Fibroblast of skin of abdomen (primary cell): Measurements from ENCODE around the gene DAPL1.

Experiments
- DNase-seq: peaks from one replicate; pipeline ENCODE4 v3.0.0-alpha.2; 2013

The DAPL1 gene

GRCh38 chr2:158778243-158778642 lies 16.9 kb upstream of the DAPL1 start:
- DNase-seq: no peak

GRCh38 chr2:158779621-158780020 lies 15.5 kb upstream of the DAPL1 start:
- DNase-seq: no peak

GRCh38 chr2:158781353-158781961 lies 13.7 kb upstream of the DAPL1 start:
- peak; percentile 77 for DNase-seq

GRCh38 chr2:158782136-158782535 lies 13.0 kb upstream of the DAPL1 start:
- DNase-seq: no peak

GRCh38 chr2:158782616-158783015 lies 12.5 kb upstream of the DAPL1 start:
- DNase-seq: peak; percentile 60

GRCh38 chr2:158783923-158784322 lies 11.2 kb upstream of the DAPL1 start:
- DNase-seq: no peak

- DNase-seq: no peak
Observed at GRCh38 chr2:158786897-158787296, 8.2 kb upstream of the DAPL1 start.

- DNase-seq: no peak
Observed at GRCh38 chr2:158788951-158789350, 6.2 kb upstream of the DAPL1 start.

GRCh38 chr2:158796652-158797051 lies 1.5 kb downstream of the DAPL1 start:
- no peak for DNase-seq

- peak; percentile 58 for DNase-seq
Observed at GRCh38 chr2:158797963-158798700, 3.0 kb downstream of the DAPL1 start.

GRCh38 chr2:158799181-158799580 lies 4.1 kb downstream of the DAPL1 start:
- DNase-seq: no peak

GRCh38 chr2:158803506-158803905 lies 8.4 kb downstream of the DAPL1 start:
- DNase-seq: no peak

GRCh38 chr2:158805255-158805654 lies 10.1 kb downstream of the DAPL1 start:
- DNase-seq: no peak

- DNase-seq: no peak
Observed at GRCh38 chr2:158805936-158806335, 10.8 kb downstream of the DAPL1 start.

GRCh38 chr2:158806941-158807340 lies 11.8 kb downstream of the DAPL1 start:
- DNase-seq: no peak

GRCh38 chr2:158808426-158808825 lies 13.3 kb downstream of the DAPL1 start:
- DNase-seq: no peak

- no peak for DNase-seq
Observed at GRCh38 chr2:158809816-158810215, 14.7 kb downstream of the DAPL1 start.

- DNase-seq: no peak
Observed at GRCh38 chr2:158810731-158811460, 15.8 kb downstream of the DAPL1 start.

GRCh38 chr2:158815166-158815565 lies 20.0 kb downstream of the DAPL1 start:
- DNase-seq: no peak

GRCh38 chr2:158815658-158816057 lies 20.5 kb downstream of the DAPL1 start:
- no peak for DNase-seq

GRCh38 chr2:158817588-158817987 lies 22.5 kb downstream of the DAPL1 start:
- DNase-seq: no peak

GRCh38 chr2:158818511-158818910 lies 23.4 kb downstream of the DAPL1 start:
- DNase-seq: no peak

GRCh38 chr2:158822193-158822592 lies 27.1 kb downstream of the DAPL1 start:
- DNase-seq: no peak
